ENCODE data around the gene OSBPL3. TPM values are rescaled to one million over a fixed set of nuclear protein-coding genes. Genes with fewer than 3 reads are reported as not detected.

Gene OSBPL3
- polyA plus RNA-seq, 1 donor from 2014 or later = 0.26 TPM

- no peaks in the 10 kb centered on the region for H3K9me2 ChIP-seq (ENCODE audit: insufficient read depth, low read length)
- no peaks in the 10 kb centered on the region for H3K9me3 ChIP-seq (ENCODE audit: low read length)
- no peak overlapping the region for H3K4me3 ChIP-seq (ENCODE audit: low read length)
- no peaks in the 10 kb centered on the region for H3K36me3 ChIP-seq (ENCODE audit: insufficient read depth, low read length)
- H3K27me3 ChIP-seq (ENCODE audit: insufficient read depth, low read depth, low read length) = no peaks in the 10 kb centered on the region
- TF ChIP-seq POLR2AphosphoS5 (IDR thresholded peaks at IDR 0.05) = no peak
- no peak for TF ChIP-seq MXI1 (conservative IDR thresholded peaks at IDR 0.05; ENCODE audit: poor library complexity, severe bottlenecking)
- no peak for TF ChIP-seq TAF1 (IDR thresholded peaks at IDR 0.05; ENCODE audit: low read depth)
- no peak for TF ChIP-seq EZH2 (IDR thresholded peaks at IDR 0.05; ENCODE audit: borderline replicate concordance, insufficient read depth, low read length, poor library complexity, severe bottlenecking)
- no peak for TF ChIP-seq REST (IDR thresholded peaks at IDR 0.05; ENCODE audit: borderline replicate concordance)
- TF ChIP-seq SMC3 (conservative IDR thresholded peaks at IDR 0.05; ENCODE audit: poor library complexity) = no peak
- TF ChIP-seq, protein P1, sequence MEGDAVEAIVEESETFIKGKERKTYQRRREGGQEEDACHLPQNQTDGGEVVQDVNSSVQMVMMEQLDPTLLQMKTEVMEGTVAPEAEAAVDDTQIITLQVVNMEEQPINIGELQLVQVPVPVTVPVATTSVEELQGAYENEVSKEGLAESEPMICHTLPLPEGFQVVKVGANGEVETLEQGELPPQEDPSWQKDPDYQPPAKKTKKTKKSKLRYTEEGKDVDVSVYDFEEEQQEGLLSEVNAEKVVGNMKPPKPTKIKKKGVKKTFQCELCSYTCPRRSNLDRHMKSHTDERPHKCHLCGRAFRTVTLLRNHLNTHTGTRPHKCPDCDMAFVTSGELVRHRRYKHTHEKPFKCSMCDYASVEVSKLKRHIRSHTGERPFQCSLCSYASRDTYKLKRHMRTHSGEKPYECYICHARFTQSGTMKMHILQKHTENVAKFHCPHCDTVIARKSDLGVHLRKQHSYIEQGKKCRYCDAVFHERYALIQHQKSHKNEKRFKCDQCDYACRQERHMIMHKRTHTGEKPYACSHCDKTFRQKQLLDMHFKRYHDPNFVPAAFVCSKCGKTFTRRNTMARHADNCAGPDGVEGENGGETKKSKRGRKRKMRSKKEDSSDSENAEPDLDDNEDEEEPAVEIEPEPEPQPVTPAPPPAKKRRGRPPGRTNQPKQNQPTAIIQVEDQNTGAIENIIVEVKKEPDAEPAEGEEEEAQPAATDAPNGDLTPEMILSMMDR (IDR thresholded peaks at IDR 0.05; ENCODE audit: poor library complexity, severe bottlenecking) = no peak
- TF ChIP-seq EP300 (conservative IDR thresholded peaks at IDR 0.05; ENCODE audit: poor library complexity, severe bottlenecking) = no peak
- no peak overlapping the region for H2AFZ ChIP-seq (ENCODE audit: low read depth, low read length)
- H3K4me2 ChIP-seq (ENCODE audit: low read length) = no peak overlapping the region
- no peaks in the 10 kb centered on the region for H3F3A ChIP-seq (ENCODE audit: insufficient read depth, low read length, poor library complexity, severe bottlenecking)
- no peak overlapping the region for H3K9ac ChIP-seq (ENCODE audit: low read length)
- H3K27ac ChIP-seq (ENCODE audit: low read length) = no peak overlapping the region
- H4K20me1 ChIP-seq (ENCODE audit: insufficient read depth) = no peaks in the 10 kb centered on the region
- H3K79me2 ChIP-seq (replicated peaks; ENCODE audit: insufficient read depth, low read length) = no peaks in the 10 kb centered on the region
Observed at GRCh38 chr7:24834128-24834798, 145.7 kb downstream of the OSBPL3 start.

DNA sequence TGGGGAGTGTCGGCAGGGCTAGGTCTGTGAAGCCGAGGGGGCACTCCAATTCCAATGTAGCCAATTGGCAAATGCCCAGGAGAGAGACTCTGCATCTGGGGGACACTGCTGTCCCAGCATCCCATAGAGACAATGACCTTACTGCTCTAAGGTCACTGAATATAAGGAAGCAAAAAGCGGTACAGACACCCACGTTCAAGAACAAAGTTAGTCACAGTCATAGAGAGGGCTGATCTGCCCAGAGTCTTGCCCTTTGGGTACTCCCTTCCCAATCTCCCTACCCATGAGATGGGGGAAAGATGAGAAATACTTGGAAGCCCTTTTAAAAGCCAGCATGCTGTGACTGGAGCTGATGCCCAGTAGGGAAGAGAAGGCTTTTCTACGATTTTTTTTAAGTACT, 146.4 kb downstream of the OSBPL3 start:
- Histone ChIP-seq H4K20me1 (ENCODE audit: insufficient read depth) (no peaks in the 10 kb centered on the region), H2AFZ (ENCODE audit: low read depth, low read length) (no peak overlapping the region), H3F3A (ENCODE audit: insufficient read depth, low read length, poor library complexity, severe bottlenecking) (no peaks in the 10 kb centered on the region), H3K79me2 (replicated peaks; ENCODE audit: insufficient read depth, low read length) (no peaks in the 10 kb centered on the region), H3K4me3 (ENCODE audit: low read length) (no peak overlapping the region), H3K36me3 (ENCODE audit: insufficient read depth, low read length) (no peaks in the 10 kb centered on the region), H3K9me3 (ENCODE audit: low read length) (no peaks in the 10 kb centered on the region), H3K27me3 (ENCODE audit: insufficient read depth, low read depth, low read length) (no peaks in the 10 kb centered on the region), H3K27ac (ENCODE audit: low read length) (no peak overlapping the region), H3K9ac (ENCODE audit: low read length) (no peak overlapping the region), H3K9me2 (ENCODE audit: insufficient read depth, low read length) (no peaks in the 10 kb centered on the region), H3K4me2 (ENCODE audit: low read length) (no peak overlapping the region)
- no peak for TF ChIP-seq TAF1 (IDR thresholded peaks at IDR 0.05; ENCODE audit: low read depth)

- Histone ChIP-seq H3K4me3 (ENCODE audit: low read length) (no peak overlapping the region), H3K79me2 (replicated peaks; ENCODE audit: insufficient read depth, low read length) (no peaks in the 10 kb centered on the region), H3K27me3 (ENCODE audit: insufficient read depth, low read depth, low read length) (no peaks in the 10 kb centered on the region), H3K36me3 (ENCODE audit: insufficient read depth, low read length) (no peaks in the 10 kb centered on the region), H2AFZ (ENCODE audit: low read depth, low read length) (no peak overlapping the region), H3K9me3 (ENCODE audit: low read length) (no peaks in the 10 kb centered on the region), H3K9me2 (ENCODE audit: insufficient read depth, low read length) (no peaks in the 10 kb centered on the region), H3K27ac (ENCODE audit: low read length) (no peak overlapping the region), H3K4me2 (ENCODE audit: low read length) (no peak overlapping the region), H4K20me1 (ENCODE audit: insufficient read depth) (no peaks in the 10 kb centered on the region), H3F3A (ENCODE audit: insufficient read depth, low read length, poor library complexity, severe bottlenecking) (no peaks in the 10 kb centered on the region), H3K9ac (ENCODE audit: low read length) (no peak overlapping the region)
- no peak for TF ChIP-seq EP300 (conservative IDR thresholded peaks at IDR 0.05; ENCODE audit: poor library complexity, severe bottlenecking)
- TF ChIP-seq TAF1 (IDR thresholded peaks at IDR 0.05; ENCODE audit: low read depth) = no peak
- TF ChIP-seq POLR2AphosphoS5 (IDR thresholded peaks at IDR 0.05) = no peak
- TF ChIP-seq, protein P1 (IDR thresholded peaks at IDR 0.05; ENCODE audit: poor library complexity, severe bottlenecking) = no peak
- no peak for TF ChIP-seq RAD21 (conservative IDR thresholded peaks at IDR 0.05)
- no peak for TF ChIP-seq EZH2 (IDR thresholded peaks at IDR 0.05; ENCODE audit: borderline replicate concordance, insufficient read depth, low read length, poor library complexity, severe bottlenecking)
- no peak for TF ChIP-seq MXI1 (conservative IDR thresholded peaks at IDR 0.05; ENCODE audit: poor library complexity, severe bottlenecking)
- no peak for TF ChIP-seq REST (IDR thresholded peaks at IDR 0.05; ENCODE audit: borderline replicate concordance)
- TF ChIP-seq SMC3 (conservative IDR thresholded peaks at IDR 0.05; ENCODE audit: poor library complexity) = no peak
Observed at GRCh38 chr7:24831240-24831639, 148.7 kb downstream of the OSBPL3 start.

All from neural cell (in vitro differentiated cells).